CD8-positive, alpha-beta memory T cell (primary cell): ENCODE results near the gene CDHR1. TPM values are rescaled to one million over a fixed set of nuclear protein-coding genes. Genes with fewer than 3 reads are reported as not detected.

Experiments used
- CTCF ChIA-PET: fragments of 350-600 bp; sonication (Branson Sonifier 250); formaldehyde crosslinking; loops from one replicate; lab custom pipeline; 2021; ENCODE audit warnings: antibody characterized with exemption; lab: Charles Lee
- POLR2A ChIA-PET: fragments of 350-600 bp; sonication (Branson Sonifier 250); formaldehyde crosslinking; loops from one replicate; lab custom pipeline; 2021; ENCODE audit warnings: antibody characterized with exemption; lab: Charles Lee
- DNase-seq, 5 donors: peaks; one replicate each; pipeline versions ENCODE4 v3.0.0 to v3.0.0-alpha.2; 2020 to 2022; ENCODE audit warnings: mixed read lengths in 1 of 5
- H3K27ac ChIP-seq: one replicate; pipeline ENCODE4 v1.7.0; 2013; ENCODE audit warnings: low read depth, mild to moderate bottlenecking, low read length, moderate library complexity
- H3K27me3 ChIP-seq: 2 replicates; pipeline ENCODE4 v1.7.0; 2013; ENCODE audit warnings: low read length, mild to moderate bottlenecking; ENCODE audit not compliant: insufficient read depth, poor library complexity, severe bottlenecking
- H3K36me3 ChIP-seq: 2 replicates; pipeline ENCODE4 v1.7.0; 2013; ENCODE audit warnings: mild to moderate bottlenecking, low read length, moderate library complexity; ENCODE audit not compliant: insufficient read depth
- H3K4me1 ChIP-seq: 2 replicates; pipeline ENCODE4 v1.7.0; 2013; ENCODE audit warnings: mild to moderate bottlenecking, low read length, moderate library complexity; ENCODE audit not compliant: insufficient read depth
- H3K4me3 ChIP-seq: 2 replicates; pipeline ENCODE4 v1.7.0; 2013; ENCODE audit warnings: mild to moderate bottlenecking, low read length
- H3K9me3 ChIP-seq: 2 replicates; pipeline ENCODE4 v1.7.0; 2013; ENCODE audit warnings: mild to moderate bottlenecking, low read length
- H3K27ac Mint-ChIP-seq, 8 donors: one replicate each; pipeline ENCODE4 v1.8.0; 2020 to 2021; ENCODE audit warnings: mixed read lengths in 8 of 8, mild to moderate bottlenecking in 6 of 8, inconsistent platforms in 3 of 8, moderate library complexity in 3 of 8
- H3K27me3 Mint-ChIP-seq, 2 donors: one replicate each; pipeline ENCODE4 v1.8.0; 2020 to 2021; ENCODE audit warnings: mixed read lengths in 2 of 2, mild to moderate bottlenecking in 1 of 2, moderate library complexity in 1 of 2
- H3K36me3 Mint-ChIP-seq, 3 donors: one replicate each; pipeline ENCODE4 v1.8.0; 2020 to 2021; ENCODE audit warnings: mixed read lengths in 3 of 3, inconsistent platforms in 1 of 3, mild to moderate bottlenecking in 1 of 3
- H3K4me1 Mint-ChIP-seq, 3 donors: one replicate each; pipeline ENCODE4 v1.8.0; 2020 to 2021; ENCODE audit warnings: mixed read lengths in 3 of 3, inconsistent platforms in 1 of 3, mild to moderate bottlenecking in 1 of 3
- H3K4me3 Mint-ChIP-seq, 7 donors: one replicate each; pipeline ENCODE4 v1.8.0; 2020 to 2021; ENCODE audit warnings: mixed read lengths in 7 of 7, mild to moderate bottlenecking in 6 of 7, moderate library complexity in 4 of 7, inconsistent platforms in 2 of 7
- H3K9me3 Mint-ChIP-seq, 5 donors: one replicate each; pipeline ENCODE4 v1.8.0; 2020 to 2022; ENCODE audit warnings: mixed read lengths in 5 of 5, mild to moderate bottlenecking in 3 of 5, moderate library complexity in 2 of 5, inconsistent platforms in 1 of 5
- polyA plus RNA-seq: library from polyadenylated mRNA; unstranded; fragments of 300-500 nt; fragmentation: Illumina TruSeq; gene quantifications from one replicate; pipeline ENCODE4 v1.2.3, GENCODE V29; 2021
- total RNA-seq, 2 experiments: library from RNA; stranded (reverse); gene quantifications; one replicate each; pipeline ENCODE4 v1.2.3, GENCODE V29; 2021

The CDHR1 gene
- total and polyA plus RNA-seq, 3 experiments from 2014 or later: 1.4 to 1.7 (median 1.4) TPM

DNA sequence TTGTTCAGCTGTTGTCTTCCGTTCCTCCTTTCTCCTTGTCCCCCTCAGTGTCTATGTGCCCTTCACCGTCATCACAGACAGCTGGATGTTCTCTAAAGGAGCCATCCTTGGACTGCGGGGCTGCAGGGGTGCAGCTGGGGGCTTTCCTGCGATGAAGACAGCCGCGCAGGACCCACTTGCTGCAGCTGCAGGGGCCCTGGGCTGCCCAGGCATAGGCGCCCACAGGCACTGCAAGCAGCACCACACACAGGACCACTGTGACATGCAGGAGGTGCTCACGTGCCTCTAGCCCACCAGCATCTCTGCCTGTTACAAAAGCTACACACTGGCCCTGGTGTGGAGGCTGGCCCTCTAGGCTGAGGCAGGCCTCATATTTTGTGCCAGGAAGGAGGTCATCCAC, 27.6 kb downstream of the CDHR1 start:
- DNase-seq: no peak
- Histone ChIP-seq H3K9me3 (no peaks in the 10 kb centered on the region), H3K27me3 (no peaks in the 10 kb centered on the region), H3K4me3 (no peak overlapping the region), H3K36me3 (no peaks in the 10 kb centered on the region), H3K27ac (no peak overlapping the region), H3K4me1 (no peaks in the 10 kb centered on the region)
- H3K36me3 Mint-ChIP-seq: peaks cover 0 to 6% (median 2%) of the 10 kb centered on the region in 3 donors
- ChIA-PET POLR2A (no interaction called here), CTCF (no interaction called here)
- H3K4me1 Mint-ChIP-seq: no peaks in the 10 kb centered on the region
- H3K27ac Mint-ChIP-seq: no peak overlapping the region
- no peaks in the 10 kb centered on the region for H3K9me3 Mint-ChIP-seq
- H3K4me3 Mint-ChIP-seq: no peak overlapping the region
- peaks cover 11 to 49% of the 10 kb centered on the region in 2 donors for H3K27me3 Mint-ChIP-seq

DNA sequence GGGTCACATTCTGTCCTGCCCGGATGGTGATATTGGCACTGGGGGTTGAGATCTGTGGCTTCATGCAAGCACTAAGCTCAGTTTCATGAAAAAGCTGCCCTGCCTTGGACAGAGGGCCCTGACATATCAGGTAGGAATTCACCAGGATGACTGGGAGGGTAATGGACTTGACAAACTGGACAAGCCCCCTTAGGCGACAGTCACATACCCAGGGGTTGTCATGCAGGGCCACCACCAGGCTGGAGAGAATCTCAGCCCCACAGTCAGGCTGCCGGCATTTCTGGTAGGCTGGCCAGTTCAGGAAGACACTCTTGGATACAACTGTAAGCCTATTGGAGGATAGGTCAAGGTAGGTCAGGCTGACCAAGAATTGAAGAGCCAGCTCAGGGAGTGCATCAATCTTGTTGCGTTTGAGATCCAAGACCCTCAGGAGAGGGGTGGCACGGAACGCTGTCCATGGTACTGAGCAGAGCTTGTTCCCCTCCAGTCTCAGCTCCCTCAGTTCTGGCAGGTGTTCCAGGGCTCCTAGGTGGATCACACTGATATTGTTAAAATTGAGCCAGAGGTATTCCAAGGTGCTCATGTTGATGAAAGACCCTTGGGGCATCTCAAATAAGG, 30.2 kb downstream of the CDHR1 start:
- ChIA-PET POLR2A (no interaction called here), CTCF (no interaction called here)
- H3K4me1 Mint-ChIP-seq: no peaks in the 10 kb centered on the region
- Histone ChIP-seq H3K4me1 (no peaks in the 10 kb centered on the region), H3K27ac (no peak overlapping the region), H3K9me3 (no peaks in the 10 kb centered on the region), H3K27me3 (no peaks in the 10 kb centered on the region), H3K36me3 (no peaks in the 10 kb centered on the region), H3K4me3 (no peak overlapping the region)
- no peaks in the 10 kb centered on the region for H3K9me3 Mint-ChIP-seq
- DNase-seq: no peak
- no peak overlapping the region for H3K27ac Mint-ChIP-seq
- H3K27me3 Mint-ChIP-seq: peaks cover 15 to 70% of the 10 kb centered on the region in 2 donors
- no peak overlapping the region for H3K4me3 Mint-ChIP-seq
- H3K36me3 Mint-ChIP-seq: peaks cover 0 to 2% (median 0%) of the 10 kb centered on the region in 3 donors

DNA sequence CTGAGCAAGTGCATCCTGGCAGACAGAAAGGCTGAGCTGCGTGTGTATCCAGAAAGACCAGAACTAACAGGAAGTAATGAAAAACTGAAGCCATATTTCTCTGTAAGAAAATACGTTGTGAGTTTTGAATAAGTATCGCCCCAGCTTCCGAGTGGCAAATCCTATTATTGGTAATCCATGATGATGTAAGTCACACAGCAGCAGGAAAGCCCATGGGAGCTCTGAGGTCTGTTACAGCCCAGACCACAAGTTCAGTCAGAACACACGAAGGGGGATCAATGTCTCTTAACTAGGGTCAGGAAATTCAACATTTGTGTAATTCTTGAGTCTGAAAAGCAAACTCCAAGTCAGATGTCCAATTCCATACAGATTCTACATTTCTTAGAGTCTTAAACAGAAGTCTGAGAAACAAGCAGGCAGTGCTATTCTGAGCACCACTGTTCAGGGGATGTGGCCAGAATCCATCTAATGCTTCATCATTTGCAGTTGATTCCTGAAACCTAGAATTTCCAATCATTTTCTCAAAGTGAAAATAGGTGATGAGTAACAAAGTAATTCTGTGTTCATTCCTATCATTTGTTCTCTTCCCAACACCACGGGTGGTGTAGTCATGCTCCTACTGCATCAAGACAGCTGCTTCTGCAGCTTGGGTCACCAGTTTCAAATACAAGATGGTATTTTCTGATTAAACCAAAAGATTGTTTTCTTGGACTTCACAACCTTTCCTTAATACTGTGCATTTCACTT, 31.3 kb downstream of the CDHR1 start, which contains the start of gene LRIT2:
TSS of gene LRIT2 (minus strand) at position 118 of the 747 bp plus-strand sequence. CDS start at position 94, 24 bp downstream.
- Mint-ChIP-seq H3K4me1 (no peaks in the 10 kb centered on the region), H3K27ac (no peak within 1 kb of the TSS), H3K36me3 (no peaks in the 10 kb centered on the region), H3K27me3 (peaks cover 15 to 73% of the 10 kb centered on the region in 2 donors), H3K9me3 (no peaks in the 10 kb centered on the region), H3K4me3 (peak within 1 kb of the TSS in 1 of 7 donors; percentile 20)
- POLR2A ChIA-PET: no interaction called here
- no peak for DNase-seq
- Histone ChIP-seq H3K9me3 (no peaks in the 10 kb centered on the region), H3K27me3 (no peaks in the 10 kb centered on the region), H3K36me3 (no peaks in the 10 kb centered on the region), H3K4me3 (no peak within 1 kb of the TSS), H3K27ac (no peak within 1 kb of the TSS), H3K4me1 (no peaks in the 10 kb centered on the region)
- CTCF ChIA-PET: no interaction called here

DNA sequence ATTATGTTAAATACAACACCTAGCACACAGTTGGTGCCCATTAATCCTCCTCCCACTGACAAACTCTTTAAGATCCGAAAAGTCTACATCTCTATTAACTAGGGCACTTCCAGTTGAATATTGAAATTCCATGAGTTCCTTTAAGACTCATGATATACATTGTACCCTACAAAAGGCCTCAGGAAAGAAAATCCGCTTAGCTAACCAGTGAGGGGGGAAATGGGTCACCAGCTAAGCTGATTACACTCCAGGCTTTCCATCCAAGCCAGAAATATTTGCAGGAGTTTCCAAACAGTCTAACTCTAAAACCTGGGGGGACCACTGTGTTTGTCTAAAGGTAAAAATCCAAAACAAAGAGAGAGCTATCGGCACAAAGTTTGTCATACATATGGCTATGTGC, 32.3 kb downstream of the CDHR1 start:
- CTCF ChIA-PET: no interaction called here
- POLR2A ChIA-PET: no interaction called here

DNA sequence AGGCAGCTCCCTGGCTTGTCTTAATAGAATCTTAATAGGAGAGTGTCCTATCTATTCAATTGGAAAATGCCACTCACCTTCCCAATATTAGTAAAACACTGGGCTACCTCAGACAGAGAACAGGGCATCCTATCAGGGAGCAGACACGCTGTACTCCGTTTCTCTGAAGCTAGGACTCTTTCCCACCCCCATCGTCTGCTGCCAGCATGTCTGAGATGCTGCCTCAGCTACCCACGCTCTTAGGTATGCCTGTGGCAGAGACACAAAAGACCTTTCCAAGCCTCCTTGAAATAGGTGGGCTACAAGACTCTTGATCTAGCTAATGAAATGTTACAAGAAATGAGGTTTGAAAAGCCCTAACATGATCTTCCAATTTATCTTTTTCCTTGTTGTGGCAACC, 33.5 kb downstream of the CDHR1 start:
- DNase-seq: no peak
- no peaks in the 10 kb centered on the region for H3K36me3 ChIP-seq
- H3K36me3 Mint-ChIP-seq: no peaks in the 10 kb centered on the region
- ChIA-PET POLR2A (no interaction called here), CTCF (no interaction called here)
- no peaks in the 10 kb centered on the region for H3K9me3 ChIP-seq
- no peak overlapping the region for H3K4me3 ChIP-seq
- no peaks in the 10 kb centered on the region for H3K4me1 Mint-ChIP-seq
- no peaks in the 10 kb centered on the region for H3K4me1 ChIP-seq
- H3K27ac Mint-ChIP-seq: no peak overlapping the region
- peaks cover 6 to 73% of the 10 kb centered on the region in 2 donors for H3K27me3 Mint-ChIP-seq
- no peak overlapping the region for H3K4me3 Mint-ChIP-seq
- H3K27ac ChIP-seq: no peak overlapping the region
- no peaks in the 10 kb centered on the region for H3K9me3 Mint-ChIP-seq
- no peaks in the 10 kb centered on the region for H3K27me3 ChIP-seq

More for the DNA sequence above, 32.3 kb downstream of the CDHR1 start:
- Histone ChIP-seq H3K4me1 (no peaks in the 10 kb centered on the region), H3K4me3 (no peak overlapping the region), H3K27ac (no peak overlapping the region), H3K36me3 (no peaks in the 10 kb centered on the region), H3K27me3 (no peaks in the 10 kb centered on the region), H3K9me3 (no peaks in the 10 kb centered on the region)
- H3K27me3 Mint-ChIP-seq: peaks cover 10 to 76% of the 10 kb centered on the region in 2 donors
- no peak overlapping the region for H3K4me3 Mint-ChIP-seq
- H3K36me3 Mint-ChIP-seq: no peaks in the 10 kb centered on the region
- no peak overlapping the region for H3K27ac Mint-ChIP-seq
- no peak for DNase-seq
- no peaks in the 10 kb centered on the region for H3K4me1 Mint-ChIP-seq
- H3K9me3 Mint-ChIP-seq: no peaks in the 10 kb centered on the region

DNA sequence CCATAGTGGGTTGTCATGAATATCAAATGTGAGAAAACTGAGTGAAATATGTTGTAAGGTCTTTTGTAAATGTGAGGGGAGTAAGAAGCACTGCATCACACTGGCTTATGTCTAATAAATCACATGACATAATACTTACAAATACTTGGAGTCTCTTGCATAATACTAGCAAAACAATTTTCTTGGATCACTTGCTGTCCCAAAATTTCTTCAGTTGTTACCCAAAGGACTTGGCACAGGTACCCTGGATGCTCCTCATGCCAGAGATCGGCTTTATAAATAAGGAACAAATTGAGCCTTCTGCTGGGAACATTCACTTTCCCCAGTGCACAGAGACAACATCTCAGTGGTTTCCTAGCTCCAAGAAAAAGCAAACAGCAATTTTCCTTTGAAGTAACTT, 36.0 kb downstream of the CDHR1 start:
- CTCF ChIA-PET: no interaction called here
- Mint-ChIP-seq H3K27me3 (peaks cover 3 to 71% of the 10 kb centered on the region in 2 donors), H3K4me1 (no peaks in the 10 kb centered on the region), H3K36me3 (no peaks in the 10 kb centered on the region), H3K9me3 (no peaks in the 10 kb centered on the region), H3K4me3 (no peak overlapping the region), H3K27ac (no peak overlapping the region)
- H3K27ac ChIP-seq: no peak overlapping the region
- no peaks in the 10 kb centered on the region for H3K9me3 ChIP-seq
- no peaks in the 10 kb centered on the region for H3K27me3 ChIP-seq
- POLR2A ChIA-PET: no interaction called here
- DNase-seq: no peak
- H3K4me1 ChIP-seq: no peaks in the 10 kb centered on the region
- no peak overlapping the region for H3K4me3 ChIP-seq
- H3K36me3 ChIP-seq: no peaks in the 10 kb centered on the region

DNA sequence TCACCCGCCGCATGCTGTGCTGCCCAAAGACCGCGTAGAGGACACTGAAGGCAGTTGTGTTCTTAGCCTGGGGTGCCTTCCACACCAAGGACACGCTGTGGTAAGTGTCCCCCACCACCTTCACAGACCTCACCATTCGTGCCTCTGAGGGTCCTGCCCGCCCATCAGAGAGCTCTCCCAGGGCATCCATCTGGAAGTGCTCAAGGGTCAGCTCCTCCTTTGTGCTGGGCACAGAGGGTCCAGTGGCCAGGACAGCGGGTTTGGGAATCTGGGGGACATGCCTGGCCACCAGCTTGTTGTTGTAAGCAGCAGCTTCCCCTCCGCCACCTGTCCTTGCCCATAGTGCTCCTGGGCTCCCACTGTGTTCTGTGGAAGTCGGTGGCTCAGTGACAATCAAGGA, 38.0 kb downstream of the CDHR1 start:
- DNase-seq: no peak
- no peak overlapping the region for H3K4me3 ChIP-seq
- CTCF ChIA-PET: no interaction called here

DNA sequence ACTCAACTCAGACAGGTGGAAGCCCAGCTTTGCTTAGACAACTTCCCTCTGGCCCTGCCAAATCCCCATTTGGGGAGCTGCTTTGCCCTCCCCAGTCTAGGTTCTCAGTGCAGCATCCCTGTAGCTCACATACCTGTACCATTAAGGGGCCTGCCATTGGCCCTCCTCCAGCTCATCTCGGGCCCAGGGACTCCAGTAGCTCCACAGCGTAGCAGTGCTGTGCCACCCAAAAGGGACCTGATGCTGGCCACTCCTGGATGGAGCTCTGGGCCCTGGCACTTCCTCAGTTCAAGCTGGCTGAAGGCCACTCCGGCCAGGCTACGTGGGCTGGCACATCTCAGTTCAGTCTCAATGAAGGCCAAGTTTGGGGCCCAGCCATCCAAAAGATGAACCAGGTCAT, 39.6 kb downstream of the CDHR1 start:
- ChIA-PET POLR2A (no interaction called here), CTCF (interaction anchor here (1.1 kb wide), 1 partner anchor 12 kb away, joined by 4 read pairs; no protein-coding TSS in a partner anchor)
- Histone ChIP-seq H3K4me1 (no peaks in the 10 kb centered on the region), H3K27ac (no peak overlapping the region), H3K4me3 (no peak overlapping the region), H3K9me3 (no peaks in the 10 kb centered on the region), H3K36me3 (no peaks in the 10 kb centered on the region), H3K27me3 (no peaks in the 10 kb centered on the region)
- Mint-ChIP-seq H3K36me3 (no peaks in the 10 kb centered on the region), H3K4me3 (no peak overlapping the region), H3K27ac (no peak overlapping the region), H3K4me1 (no peaks in the 10 kb centered on the region), H3K9me3 (no peaks in the 10 kb centered on the region), H3K27me3 (peaks cover 12 to 60% of the 10 kb centered on the region in 2 donors)
- DNase-seq: no peak

More for the DNA sequence above, 38.0 kb downstream of the CDHR1 start:
- POLR2A ChIA-PET: no interaction called here
- H3K27me3 ChIP-seq: no peaks in the 10 kb centered on the region
- H3K36me3 ChIP-seq: no peaks in the 10 kb centered on the region
- H3K27me3 Mint-ChIP-seq: peaks cover 7 to 64% of the 10 kb centered on the region in 2 donors
- H3K4me1 Mint-ChIP-seq: no peaks in the 10 kb centered on the region
- no peak overlapping the region for H3K4me3 Mint-ChIP-seq
- no peaks in the 10 kb centered on the region for H3K36me3 Mint-ChIP-seq
- H3K27ac ChIP-seq: no peak overlapping the region
- no peaks in the 10 kb centered on the region for H3K9me3 ChIP-seq
- H3K4me1 ChIP-seq: no peaks in the 10 kb centered on the region
- H3K27ac Mint-ChIP-seq: no peak overlapping the region
- no peaks in the 10 kb centered on the region for H3K9me3 Mint-ChIP-seq
